Sigmoid colon (tissue), 7 donors: ENCODE results near the gene CCNB3. TPM values are rescaled to one million over a fixed set of nuclear protein-coding genes. Genes with fewer than 3 reads are reported as not detected.

Experiments
- DNase-seq: peaks from one replicate; pipeline ENCODE4 v3.0.0-alpha.2; 2019
- H3K27ac ChIP-seq, 4 donors: fragments of 200-600 bp; sonication (generic); one replicate each; pipeline ENCODE4 v1.5.1; 2016 to 2019; ENCODE audit warnings: mild to moderate bottlenecking in 1 of 4
- H3K27me3 ChIP-seq, 3 donors: fragments of 200-600 bp; sonication (generic); one replicate each; pipeline ENCODE4 v1.5.1; 2019; ENCODE audit warnings: mild to moderate bottlenecking in 1 of 3
- H3K36me3 ChIP-seq, 4 donors: fragments of 200-600 bp; sonication (generic); one replicate each; pipeline ENCODE4 v1.5.1; 2016 to 2019
- H3K4me1 ChIP-seq, 4 donors: fragments of 200-600 bp; sonication (generic); one replicate each; pipeline ENCODE4 v1.5.1; 2017 to 2019
- H3K4me3 ChIP-seq, 4 donors: fragments of 200-600 bp; sonication (generic); one replicate each; pipeline ENCODE4 v1.5.1; 2017 to 2019; ENCODE audit warnings: mild to moderate bottlenecking in 2 of 4, moderate library complexity in 1 of 4
- H3K9me3 ChIP-seq, 4 donors: fragments of 200-600 bp in 3 of 4; sonication (generic) in 3 of 4; one replicate each; pipeline versions ENCODE4 v1.5.1 to v1.6.1; 2013 to 2019
- CTCF ChIP-seq, 4 experiments: fragments of 450-650 bp in 3 of 4; fragments of 200-600 bp in 1 of 4; IDR thresholded peaks; one replicate each; pipeline ENCODE4 v1.5.1; 2016 to 2019; ENCODE audit warnings: antibody characterized with exemption in 4 of 4, mild to moderate bottlenecking in 3 of 4, moderate library complexity in 2 of 4
- EP300 ChIP-seq, 4 donors: sonication (generic); formaldehyde crosslinking; IDR thresholded peaks; one replicate each; pipeline ENCODE4 v1.6.1; 2017; ENCODE audit warnings: antibody characterized with exemption in 4 of 4
- POLR2A ChIP-seq, 2 donors: fragments of 450-650 bp; IDR thresholded peaks; one replicate each; pipeline ENCODE4 v1.6.1; 2016; ENCODE audit warnings: antibody characterized with exemption in 2 of 2, mild to moderate bottlenecking in 2 of 2, moderate library complexity in 2 of 2
- POLR2AphosphoS5 ChIP-seq, 4 donors: sonication (generic); formaldehyde crosslinking; IDR thresholded peaks; one replicate each; pipeline ENCODE4 v1.6.1; 2017; ENCODE audit warnings: antibody characterized with exemption in 4 of 4
- WGBS, 2 donors: extraction: QIAGEN DNeasy Blood & Tissue Kit; methylation state at CpG; one replicate each; pipeline ENCODE4 v1.1.7; 2013; 5-methylcytosine and 5-hydroxymethylcytosine counted together
- intact Hi-C: fragments of 100-400 bp; cut with DNase I; formaldehyde crosslinking; loops from one replicate; pipeline ENCODE4 v1.15.1; 2023
- polyA plus RNA-seq, 3 donors: library from polyadenylated mRNA; stranded (reverse); fragments of 200-250 nt; gene quantifications; one replicate each; pipeline ENCODE4 v1.2.3, GENCODE V29; 2013
- total RNA-seq, 4 donors: library from RNA; depleted of rRNA; stranded (reverse); fragments of >200 nt; gene quantifications; one replicate each; pipeline ENCODE4 v1.1.0, GENCODE V29; 2016
- donor health status: healthy with polysubstance abuse.
- donor health status: Bipolar disorder and iron deficiency.
- donor health status: healthy.

Gene CCNB3
- total and polyA plus RNA-seq, 7 donors, result 0.14 to 0.36 (median 0.17) TPM; not detected in 2

- Histone ChIP-seq H3K27ac (no peak overlapping the region), H3K36me3 (no peaks in the 10 kb centered on the region), H3K4me1 (no peaks in the 10 kb centered on the region), H3K4me3 (no peak overlapping the region), H3K9me3 (no peaks in the 10 kb centered on the region), H3K27me3 (no peaks in the 10 kb centered on the region)
- no peak for DNase-seq
- intact Hi-C loops, result no loop called here
- WGBS, 2 donors, result 39 to 62% methylated on average over 5 of the region's 5 CpGs
- TF ChIP-seq POLR2A (IDR thresholded peaks at IDR 0.05) (no peak), EP300 (IDR thresholded peaks at IDR 0.05) (no peak), CTCF (IDR thresholded peaks at IDR 0.05) (no peak), POLR2AphosphoS5 (IDR thresholded peaks at IDR 0.05) (no peak)
These were observed 38.8 kb upstream of the CCNB3 start for GRCh38 chrX:50165727-50166126.

- WGBS, 2 donors, result 62 to 80% methylated on average over 7 of the region's 7 CpGs
- no peaks in the 10 kb centered on the region for H3K4me1 ChIP-seq
These were observed 37.2 kb upstream of the CCNB3 start for GRCh38 chrX:50167366-50167765.

GRCh38 chrX:50168241-50168687 lies 36.3 kb upstream of the CCNB3 start:
- H3K27me3 ChIP-seq, result no peaks in the 10 kb centered on the region
- DNase-seq, result no peak
- no peaks in the 10 kb centered on the region for H3K36me3 ChIP-seq
- no peak overlapping the region for H3K4me3 ChIP-seq
- H3K4me1 ChIP-seq, result no peaks in the 10 kb centered on the region
- no peaks in the 10 kb centered on the region for H3K9me3 ChIP-seq
- intact Hi-C loops, result no loop called here
- WGBS, 2 donors, result 62 to 82% methylated on average over 5 of the region's 5 CpGs
- H3K27ac ChIP-seq, result no peak overlapping the region
- TF ChIP-seq EP300 (IDR thresholded peaks at IDR 0.05) (no peak), POLR2A (IDR thresholded peaks at IDR 0.05) (no peak), POLR2AphosphoS5 (IDR thresholded peaks at IDR 0.05) (no peak), CTCF (IDR thresholded peaks at IDR 0.05) (no peak)

More at GRCh38 chrX:50167366-50167765, 37.2 kb upstream of the CCNB3 start:
- TF ChIP-seq CTCF (IDR thresholded peaks at IDR 0.05) (no peak), POLR2A (IDR thresholded peaks at IDR 0.05) (no peak), EP300 (IDR thresholded peaks at IDR 0.05) (no peak), POLR2AphosphoS5 (IDR thresholded peaks at IDR 0.05) (no peak)
- Histone ChIP-seq H3K27me3 (no peaks in the 10 kb centered on the region), H3K4me3 (no peak overlapping the region), H3K9me3 (no peaks in the 10 kb centered on the region), H3K36me3 (no peaks in the 10 kb centered on the region), H3K27ac (no peak overlapping the region)
- DNase-seq, result no peak
- intact Hi-C loops, result no loop called here

- TF ChIP-seq CTCF (IDR thresholded peaks at IDR 0.05) (no peak), POLR2AphosphoS5 (IDR thresholded peaks at IDR 0.05) (no peak), EP300 (IDR thresholded peaks at IDR 0.05) (no peak), POLR2A (IDR thresholded peaks at IDR 0.05) (no peak)
- WGBS, 2 donors, result 83 to 97% methylated on average over 3 of the region's 3 CpGs
- DNase-seq, result no peak
- Histone ChIP-seq H3K36me3 (no peaks in the 10 kb centered on the region), H3K27me3 (no peaks in the 10 kb centered on the region), H3K9me3 (no peaks in the 10 kb centered on the region), H3K4me3 (no peak overlapping the region), H3K27ac (no peak overlapping the region), H3K4me1 (no peaks in the 10 kb centered on the region)
- intact Hi-C loops, result no loop called here
These were observed 34.8 kb upstream of the CCNB3 start for GRCh38 chrX:50169717-50170116.
